Middle frontal gyrus (tissue), 1 donor: ENCODE measurements around the gene RING1.

ENCODE experiments used
- DNase-seq: peaks from one replicate; pipeline ENCODE4 v3.0.0-alpha.2; 2015; ENCODE audit warnings: low spot score; ENCODE audit errors: extremely low spot score

Gene RING1

DNA sequence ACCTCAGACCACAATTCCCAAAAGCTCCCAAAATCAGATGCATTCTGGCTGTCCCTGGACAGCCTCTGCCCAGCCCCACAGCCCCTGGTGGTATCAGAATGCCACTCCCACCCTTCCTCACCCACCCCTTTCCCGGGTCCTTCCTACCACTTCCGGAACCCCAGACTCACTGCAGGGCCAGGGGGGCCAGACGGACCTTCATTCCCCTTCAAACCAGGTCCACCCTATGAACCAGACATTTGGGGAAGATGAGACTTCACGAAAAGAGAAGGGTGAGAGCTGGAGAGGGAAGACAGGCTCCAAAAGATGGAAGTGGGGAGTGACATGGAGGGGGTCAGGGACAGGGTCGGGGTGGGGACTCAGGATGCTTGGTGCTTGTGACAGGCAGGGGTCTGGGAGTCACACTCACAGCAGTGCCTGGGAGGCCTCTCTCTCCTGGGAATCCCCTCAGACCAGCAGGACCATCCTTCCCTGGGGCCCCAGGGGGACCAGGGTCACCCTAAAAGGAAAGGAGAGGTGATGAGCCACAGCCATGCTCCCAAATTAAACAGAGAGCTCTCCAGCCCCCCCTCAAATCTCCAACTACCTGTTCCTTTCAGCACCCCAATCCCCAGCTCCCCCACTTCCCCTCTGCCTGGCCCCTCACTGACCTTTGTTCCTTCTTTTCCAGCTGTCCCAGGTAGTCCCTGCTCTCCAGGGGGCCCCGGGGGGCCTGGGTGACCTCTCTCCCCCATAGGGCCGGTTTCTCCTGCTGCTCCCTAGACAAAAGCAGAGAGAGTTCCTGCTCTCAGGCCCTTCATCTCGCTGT is 36.2 kb upstream of the RING1 start:
- no peak for DNase-seq

DNA sequence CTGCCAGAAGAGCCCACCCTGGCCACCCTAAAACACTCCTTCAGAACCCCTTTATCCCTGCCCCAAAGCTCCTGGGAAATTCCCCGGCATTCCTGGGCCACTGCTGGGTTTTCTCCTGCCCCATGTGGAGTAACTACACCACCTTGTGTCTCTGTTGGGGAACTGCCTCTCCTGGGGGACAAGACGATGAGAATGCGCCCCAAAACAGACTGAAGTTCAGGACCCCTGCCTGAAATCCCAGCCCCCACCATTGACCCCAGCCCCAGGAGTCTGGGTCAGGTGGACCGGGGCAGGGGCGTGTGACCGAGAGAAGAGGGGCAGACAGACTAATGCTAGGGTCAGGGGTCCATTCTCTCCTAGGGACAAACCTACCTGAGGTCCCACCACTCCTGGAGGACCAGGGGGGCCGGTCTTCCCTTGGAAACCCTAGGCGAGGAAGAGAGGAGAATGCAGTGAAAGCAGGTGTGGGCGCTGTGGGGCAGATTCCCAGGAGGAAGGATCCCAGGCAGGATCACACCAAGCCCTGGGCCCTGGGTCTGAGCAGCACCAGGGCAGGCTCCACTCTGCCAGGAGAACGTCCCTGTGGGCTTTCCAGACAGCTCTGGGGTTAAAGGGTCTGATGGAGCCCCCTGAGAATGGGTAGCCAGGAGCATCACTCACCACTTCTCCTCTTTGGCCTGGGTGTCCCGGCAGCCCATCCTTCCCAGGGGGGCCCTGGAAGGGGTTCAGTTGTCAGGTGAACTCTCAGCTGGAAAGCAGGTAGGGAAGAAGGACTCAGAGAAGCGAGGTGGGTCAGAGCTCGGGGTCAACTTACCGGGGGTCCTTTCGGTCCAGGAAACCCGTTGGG is 35.4 kb upstream of the RING1 start:
- no peak for DNase-seq

DNA sequence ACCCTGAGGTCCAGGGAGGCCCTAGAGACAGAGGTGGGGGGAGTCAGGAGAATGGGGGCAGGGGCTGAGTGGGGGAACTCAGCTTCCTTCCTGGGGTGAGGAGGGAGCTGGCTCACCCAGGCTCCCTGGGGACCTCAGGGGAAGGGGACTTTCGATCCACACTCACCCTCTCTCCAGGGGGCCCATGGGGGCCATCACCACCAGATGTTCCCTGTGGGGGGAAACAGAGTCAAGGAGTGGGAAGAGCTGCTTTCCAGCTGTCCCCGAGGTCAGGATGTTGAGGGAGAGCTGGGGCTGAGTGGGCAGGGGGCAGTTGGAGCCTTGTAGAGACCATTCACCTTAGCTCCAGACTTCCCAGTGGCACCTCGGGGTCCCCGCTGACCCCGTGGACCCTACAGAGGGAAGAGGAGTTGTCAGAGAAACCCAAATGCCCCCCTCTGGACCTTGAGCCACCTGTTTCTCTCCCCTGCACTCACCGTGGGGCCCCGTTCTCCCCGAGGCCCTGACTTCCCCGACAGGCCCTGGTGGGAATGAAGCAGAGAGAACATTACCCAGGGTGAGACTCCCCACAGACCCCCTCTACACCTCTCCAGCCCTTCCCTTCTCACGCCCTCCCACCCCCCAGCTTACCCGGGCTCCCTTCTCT is 34.6 kb upstream of the RING1 start:
- no peak for DNase-seq

DNA sequence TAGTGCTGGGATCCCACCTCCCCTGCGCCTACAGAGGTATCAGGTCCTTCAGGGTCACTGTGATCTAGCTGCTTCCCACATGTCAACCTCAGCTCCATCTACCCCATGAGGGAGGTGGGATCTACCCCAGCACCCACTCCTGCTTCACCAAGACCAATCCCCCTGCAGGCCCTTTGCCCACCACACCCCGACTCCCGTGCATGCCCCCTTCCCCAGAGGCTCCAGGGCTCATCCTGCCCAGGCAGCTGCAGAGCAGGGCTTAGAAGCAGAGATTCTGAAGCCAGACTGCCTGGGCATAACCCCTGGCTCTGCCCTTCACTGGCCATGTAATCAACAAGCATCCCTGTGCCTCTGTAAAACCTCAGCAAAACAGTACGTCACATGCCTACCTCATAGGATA is 33.5 kb upstream of the RING1 start:
- no peak for DNase-seq

DNA sequence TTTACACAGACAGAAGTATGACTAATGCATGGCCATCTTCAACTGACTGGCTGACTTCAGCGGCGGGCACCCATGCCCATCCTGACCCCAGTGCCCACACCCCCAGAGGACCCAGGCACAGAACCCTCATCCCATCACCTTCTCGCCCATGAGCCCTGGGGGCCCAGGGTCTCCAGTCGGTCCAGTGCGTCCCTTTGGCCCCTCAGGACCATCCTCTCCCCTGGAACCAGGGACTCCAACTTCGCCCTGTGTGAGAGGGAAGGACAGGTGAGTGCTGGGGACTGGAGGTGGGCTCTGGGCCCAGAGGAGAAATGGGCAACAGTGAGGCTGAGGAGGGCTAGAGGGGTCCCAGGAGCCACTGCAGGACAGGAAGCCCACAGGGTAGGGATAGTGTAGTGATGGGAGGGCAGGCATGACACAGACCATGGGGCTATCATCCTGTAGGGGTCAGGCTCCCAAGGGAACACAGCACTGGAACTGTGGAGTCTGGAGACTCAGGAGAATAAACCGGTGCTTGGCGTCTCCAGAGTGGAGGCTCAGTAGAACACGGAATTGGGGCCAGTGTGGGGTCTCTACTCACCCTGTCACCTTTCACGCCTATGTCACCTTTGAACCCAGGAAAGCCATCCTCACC is 32.7 kb upstream of the RING1 start:
- DNase-seq, result no peak

DNA sequence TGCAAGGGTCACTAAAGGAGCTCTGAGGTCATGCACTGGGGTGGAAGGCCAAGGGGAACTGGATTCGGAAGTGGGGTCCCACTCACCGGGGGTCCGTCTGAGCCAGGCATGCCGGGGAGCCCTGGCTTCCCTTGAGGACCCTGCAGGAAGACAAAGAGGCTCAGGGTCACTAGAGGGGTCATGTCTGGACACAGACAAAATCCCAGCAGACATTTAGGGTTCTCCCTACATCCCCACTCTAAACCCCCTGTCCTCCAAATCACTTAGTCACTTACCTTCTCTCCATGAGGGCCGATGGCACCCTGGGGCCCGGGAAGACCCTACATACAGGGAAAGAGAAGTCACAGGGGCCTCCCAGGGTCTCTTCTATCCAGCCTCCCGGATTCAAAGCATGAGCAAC is 31.4 kb upstream of the RING1 start:
- no peak for DNase-seq

DNA sequence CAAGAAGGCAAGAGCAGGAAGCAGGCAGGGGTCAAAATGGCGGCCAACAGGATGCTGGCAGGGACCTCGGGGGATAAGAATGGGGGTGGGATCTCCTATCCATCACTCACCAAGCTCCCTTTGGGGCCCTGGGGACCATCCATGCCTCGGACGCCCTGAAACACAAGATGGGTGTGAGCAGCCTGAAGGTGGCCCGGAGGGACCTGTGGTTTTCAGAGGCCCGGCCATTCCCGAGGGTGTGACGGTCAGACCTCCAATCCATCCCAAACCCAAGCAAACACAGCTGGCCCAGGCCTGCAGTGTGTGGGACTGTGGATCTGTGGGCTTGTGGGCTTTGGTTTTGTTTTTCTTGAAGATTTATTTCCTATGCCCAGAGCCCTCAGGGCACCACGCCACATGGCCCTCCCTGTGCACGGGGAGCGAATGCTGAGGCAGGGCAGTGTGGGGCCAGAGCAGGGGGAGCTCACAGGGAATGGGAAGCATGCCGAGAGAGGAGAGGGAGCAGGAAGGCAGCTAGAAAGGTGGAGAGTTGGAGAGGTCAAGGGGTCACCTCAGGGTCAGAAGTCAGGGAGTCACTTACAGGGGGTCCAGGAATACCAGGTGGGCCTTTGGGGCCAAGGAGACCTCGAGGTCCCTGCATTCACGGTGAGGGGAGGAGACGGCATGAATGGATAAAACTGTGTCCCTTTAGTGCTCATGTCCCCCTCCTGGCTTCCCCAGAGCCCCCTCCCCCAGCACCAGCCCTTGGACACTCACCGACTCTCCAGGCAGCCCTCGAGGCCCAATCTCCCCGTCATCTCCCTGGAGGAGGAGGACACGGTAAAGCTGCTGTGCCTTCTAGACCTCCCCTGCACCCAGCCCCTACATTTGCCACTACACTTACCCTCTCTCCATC is 30.5 kb upstream of the RING1 start:
- no peak for DNase-seq

DNA sequence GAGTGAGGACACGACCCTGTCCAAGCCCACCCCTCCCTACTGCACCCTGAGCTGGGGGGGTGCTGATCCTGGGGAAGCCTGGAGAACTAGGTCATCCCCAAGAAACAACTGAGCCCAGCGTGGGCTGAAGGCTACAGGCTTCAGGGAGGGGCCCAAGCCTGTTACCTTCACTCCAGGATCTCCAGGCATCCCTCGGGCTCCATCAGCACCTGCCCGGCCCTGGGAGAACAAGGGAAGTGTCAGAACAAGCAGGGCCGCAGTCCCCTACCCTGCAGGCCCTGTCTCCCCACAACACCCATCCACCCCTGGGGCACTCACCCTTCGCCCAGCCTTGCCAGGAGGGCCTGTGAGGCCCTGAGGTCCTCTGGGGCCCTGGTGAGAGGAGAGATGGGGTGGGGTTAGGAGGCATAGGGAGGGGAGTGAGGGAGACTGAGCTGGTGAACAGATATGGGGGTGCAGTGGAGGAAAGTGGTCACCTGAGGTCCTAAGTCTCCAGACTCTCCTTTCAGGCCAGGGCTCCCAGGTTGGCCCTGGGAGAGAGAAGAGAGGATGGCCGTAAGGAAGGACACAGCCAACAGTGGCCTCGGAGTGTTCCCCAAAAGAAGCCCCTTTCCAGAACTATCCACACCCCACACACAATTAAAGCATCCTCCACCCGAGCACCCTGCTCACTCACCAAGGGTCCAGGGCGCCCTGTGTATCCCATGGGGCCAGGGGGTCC is 29.4 kb upstream of the RING1 start:
- no peak for DNase-seq

DNA sequence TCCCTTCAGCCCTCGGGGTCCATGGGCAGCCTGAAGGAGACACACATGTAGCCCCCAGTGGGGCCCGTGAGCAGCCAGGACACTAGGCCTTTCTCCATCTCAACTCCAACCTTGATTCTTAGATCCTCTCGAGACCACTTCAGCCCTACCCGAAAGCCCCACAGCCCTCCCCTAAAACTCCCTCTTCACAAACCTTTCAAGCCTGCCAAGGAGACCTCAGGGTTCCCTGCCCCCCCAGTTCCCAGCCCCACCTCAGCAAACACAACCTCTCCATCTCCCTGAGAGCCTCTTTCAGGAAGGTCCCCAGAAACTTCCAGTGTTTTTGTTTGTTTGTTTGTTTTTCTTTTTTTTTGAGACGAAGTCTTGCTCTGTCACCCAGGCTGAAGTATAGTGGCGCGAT is 27.2 kb upstream of the RING1 start:
- DNase-seq, result no peak

DNA sequence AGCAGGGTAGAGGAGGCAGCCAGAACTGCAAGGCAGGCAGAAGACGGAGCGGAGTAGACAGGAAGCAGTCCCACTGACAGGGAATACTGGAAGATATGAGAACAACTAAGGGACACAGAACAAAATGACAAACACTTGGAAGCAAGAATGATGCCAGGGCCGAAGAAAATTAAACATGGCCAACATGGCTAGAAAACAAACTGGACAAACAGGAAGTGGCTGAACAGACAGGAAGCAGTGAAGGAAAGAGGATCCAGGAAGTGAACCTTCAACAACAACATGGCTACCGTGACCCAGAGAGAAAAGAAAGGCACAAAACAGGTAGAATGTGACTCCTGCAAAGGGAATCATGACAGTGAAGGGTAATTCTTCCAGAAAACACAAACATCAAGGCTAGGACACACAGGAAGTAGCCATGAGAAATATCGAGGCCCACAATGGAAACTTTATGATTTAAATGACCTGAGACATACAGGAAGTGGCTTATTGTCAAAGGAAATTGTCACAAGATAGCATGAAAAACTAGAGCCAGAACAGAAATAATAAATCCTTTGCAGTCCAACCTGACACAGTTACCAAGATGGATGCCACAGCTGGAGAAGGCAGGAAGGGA is 25.1 kb upstream of the RING1 start:
- DNase-seq, result no peak

DNA sequence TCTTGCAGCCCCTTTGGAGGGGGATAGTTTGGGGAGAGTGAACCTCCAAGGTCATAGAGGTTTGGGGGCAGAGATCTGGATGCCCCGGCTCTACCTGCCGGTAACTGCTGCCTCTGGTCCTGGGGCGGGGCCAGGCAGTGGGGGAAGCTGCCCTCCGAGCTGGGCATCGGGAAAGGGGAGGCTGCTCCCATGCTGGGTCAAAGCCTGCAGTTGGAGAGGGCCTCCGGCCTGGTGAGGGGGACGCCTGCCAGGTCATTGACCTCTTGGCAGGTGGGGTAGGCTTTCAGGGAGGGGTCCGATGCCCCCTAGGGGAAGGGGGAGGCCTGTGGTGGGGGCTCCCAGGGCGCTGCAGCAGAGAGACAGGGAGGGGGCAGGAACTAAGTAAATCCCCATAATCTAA is 23.1 kb upstream of the RING1 start:
- no peak for DNase-seq

DNA sequence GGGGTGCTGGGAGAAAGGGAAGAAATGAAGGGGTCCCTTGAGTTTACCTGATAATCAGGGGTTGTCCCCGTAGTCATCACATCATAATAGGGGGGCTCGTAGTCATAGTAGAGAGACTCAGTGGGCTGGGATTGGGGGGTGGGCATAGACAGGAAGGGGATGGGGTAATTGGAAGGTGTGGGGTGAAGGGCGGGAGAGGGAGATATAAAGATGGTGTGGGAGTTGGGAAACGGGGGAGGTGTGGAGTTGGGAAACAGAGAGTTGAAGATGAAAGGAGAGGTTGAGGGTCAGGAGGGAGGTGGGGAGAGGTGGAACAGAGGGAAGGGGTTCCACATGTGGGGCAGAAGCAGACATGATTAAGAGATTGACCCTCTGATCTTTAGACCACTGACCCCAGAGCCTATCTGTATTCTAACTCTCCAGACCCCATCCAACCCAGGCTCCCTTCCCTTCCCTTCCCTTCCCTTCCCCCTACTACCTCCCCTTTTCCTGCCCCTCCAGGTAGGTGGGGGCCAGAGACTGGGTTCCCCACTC is 22.6 kb upstream of the RING1 start:
- no peak for DNase-seq

DNA sequence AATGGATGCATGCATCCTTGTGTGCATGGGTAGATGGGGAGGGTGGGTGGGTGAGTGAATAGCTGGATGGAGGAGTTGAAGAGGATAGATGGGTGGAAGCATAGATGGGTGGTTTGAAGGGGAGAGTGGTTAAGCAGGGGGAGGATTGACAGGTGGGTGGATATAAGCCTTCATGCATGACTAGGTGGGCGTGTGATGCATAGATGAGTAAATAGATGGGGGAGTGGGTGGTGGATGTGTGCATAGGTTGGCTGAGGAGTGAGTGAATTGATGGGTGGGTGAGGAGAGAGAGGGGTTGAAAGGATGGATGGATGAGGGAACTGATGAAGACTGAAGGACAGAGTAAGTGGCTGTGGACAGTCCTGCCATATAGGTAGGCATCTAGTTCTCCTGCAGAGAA is 20.5 kb upstream of the RING1 start:
- DNase-seq, result no peak

DNA sequence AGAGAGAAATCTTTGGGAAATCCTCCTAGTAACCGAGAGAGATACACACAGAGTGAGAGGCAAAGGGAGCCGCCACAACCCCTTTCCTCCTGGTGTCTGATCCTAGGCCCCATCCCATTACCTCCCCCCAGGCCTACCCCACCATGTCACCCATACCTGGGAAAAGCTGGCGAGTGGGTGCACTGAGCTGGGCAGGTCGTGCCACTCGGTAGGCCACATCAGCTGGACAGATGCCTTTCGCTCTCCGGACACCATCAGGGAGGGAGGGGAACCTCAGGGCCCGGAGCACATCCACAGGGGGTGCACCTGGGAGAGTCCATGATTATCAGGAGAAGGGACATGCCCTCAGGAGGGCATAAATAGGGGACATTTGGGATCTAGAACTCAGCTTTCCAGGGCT is 19.1 kb upstream of the RING1 start:
- no peak for DNase-seq

DNA sequence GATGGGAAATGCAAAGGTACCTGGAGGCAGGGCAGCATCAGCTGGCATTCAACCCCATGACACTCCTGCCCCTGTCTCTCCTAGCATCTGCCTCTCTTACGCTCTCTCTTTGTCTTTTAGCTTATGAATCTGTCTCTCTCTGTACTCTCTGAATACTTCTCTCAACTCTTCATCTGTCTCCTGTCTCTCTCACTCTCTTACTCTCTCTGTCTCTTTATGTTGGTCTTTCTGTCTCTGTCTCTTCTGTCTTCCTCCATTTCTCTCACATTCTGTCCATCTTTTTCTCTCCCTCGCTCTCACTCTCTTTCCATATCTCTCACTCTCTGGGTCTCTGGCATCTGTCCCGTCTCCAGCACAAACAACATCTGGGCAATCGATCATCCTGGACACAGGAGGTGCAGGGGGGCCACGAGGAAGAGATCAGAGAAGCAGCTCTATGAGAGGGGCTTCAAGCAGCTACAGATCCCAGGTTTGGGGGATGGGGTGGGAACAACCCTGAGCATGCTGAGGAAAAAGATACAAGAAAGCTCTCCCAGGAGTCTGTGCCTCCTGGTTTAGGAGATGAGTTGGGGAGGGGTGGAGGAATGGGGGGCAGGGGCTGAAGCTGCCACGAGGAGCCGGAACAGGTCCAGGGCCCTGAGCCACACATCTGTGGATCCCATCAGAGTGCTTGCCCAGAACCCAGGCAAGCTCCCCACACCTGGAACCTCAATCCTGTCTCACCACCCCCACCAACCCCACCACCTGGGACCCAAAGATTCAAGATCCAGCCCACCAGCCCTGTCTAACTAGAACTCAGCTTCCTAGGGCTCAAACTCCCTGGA is 18.5 kb upstream of the RING1 start:
- no peak for DNase-seq

DNA sequence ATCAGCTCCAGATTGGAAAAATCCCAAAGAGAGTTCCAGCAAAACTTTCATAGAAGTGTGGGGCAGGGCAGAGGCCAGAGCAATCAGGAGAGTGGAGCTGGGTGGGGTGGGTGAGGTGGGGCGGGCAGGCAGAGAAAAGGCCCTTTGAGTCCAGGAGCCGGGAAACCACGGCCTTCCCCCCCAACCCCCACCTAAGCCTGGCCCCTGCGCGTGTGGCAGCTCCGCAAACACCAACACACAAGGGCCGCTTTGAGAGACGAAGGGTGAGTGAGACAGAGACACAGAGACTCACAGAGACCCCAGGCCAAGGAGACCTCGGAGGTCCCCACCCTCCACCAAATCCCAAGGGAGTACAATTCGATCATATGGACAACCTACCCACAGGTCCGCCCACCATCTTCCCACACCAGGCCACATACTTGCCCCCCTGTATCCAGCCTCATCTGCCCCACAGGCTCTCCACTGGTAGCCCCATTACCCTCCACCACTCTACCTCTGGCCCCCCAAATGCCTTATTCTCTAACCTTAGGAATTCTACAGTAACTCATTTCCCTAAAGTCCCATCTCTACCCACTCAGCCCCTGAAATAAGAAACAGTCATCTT is 17.7 kb upstream of the RING1 start:
- no peak for DNase-seq

DNA sequence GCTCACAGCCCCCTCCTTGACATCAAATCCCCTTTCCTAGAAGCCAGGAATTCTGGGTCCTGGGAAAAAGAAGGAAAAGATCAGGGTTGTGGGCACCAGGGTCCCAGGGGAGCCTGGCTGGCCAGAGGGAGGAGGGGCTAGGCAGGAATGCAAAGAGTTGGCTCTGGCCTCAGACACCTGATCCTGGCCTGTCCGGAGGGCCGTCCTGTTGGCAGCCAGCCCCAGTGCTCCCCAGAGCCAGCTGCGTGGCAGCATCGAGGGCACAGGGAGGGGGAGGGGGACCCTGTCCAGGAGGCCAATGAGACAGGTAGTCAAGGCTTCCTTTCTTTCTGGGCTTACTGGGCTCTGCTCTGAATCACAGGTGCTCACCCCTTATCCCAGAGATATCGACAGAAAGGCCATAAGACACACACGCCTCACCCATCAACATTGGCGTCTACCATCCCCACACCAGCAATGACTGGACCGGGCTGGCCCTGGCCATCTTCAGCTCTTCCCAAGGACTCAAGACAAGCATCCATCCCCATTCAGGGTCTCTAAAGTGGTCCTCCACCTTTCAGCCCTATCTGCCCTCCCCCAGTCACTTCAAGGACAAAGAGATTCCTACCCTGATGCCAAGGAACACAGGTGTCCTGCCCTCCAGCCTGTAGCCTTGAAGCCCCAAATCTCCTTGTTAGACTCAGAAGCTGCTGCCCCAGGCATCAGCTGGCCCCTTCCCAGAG is 16.8 kb upstream of the RING1 start:
- DNase-seq, result no peak
